PC-9 (cell line): Measurements from ENCODE around the gene CSNK2A2. TPM values are rescaled to one million over a fixed set of nuclear protein-coding genes. Genes with fewer than 3 reads are reported as not detected.

Source experiments
- BruUV-seq: library from RNA; stranded (reverse); fragments of 400-500 nt; replicated peaks from 2 replicates; lab custom pipeline; 2021; lab: Mats Ljungman, UMichigan
- CTCF ChIA-PET: fragments of 300-600 bp; sonication (Branson Sonifier 250); formaldehyde crosslinking; loops from one replicate; lab custom pipeline; 2022; ENCODE audit warnings: antibody characterized with exemption; lab: Charles Lee
- POLR2A ChIA-PET: fragments of 300-600 bp; sonication (Branson Sonifier 250); formaldehyde crosslinking; loops from one replicate; lab custom pipeline; 2022; ENCODE audit warnings: antibody characterized with exemption; ENCODE audit not compliant: unreplicated experiment; lab: Charles Lee
- DNase-seq, 2 experiments: peaks; one replicate each; pipeline versions ENCODE4 v3.0.0 to v3.0.0-alpha.2; 2015 to 2022; ENCODE audit warnings: mixed read lengths in 1 of 2
- H2AFZ ChIP-seq: fragments of 200-600 bp; sonication (generic); 2 replicates; pipeline ENCODE4 v1.8.1; 2017; ENCODE audit warnings: antibody characterized with exemption
- H3F3A ChIP-seq: fragments of 200-600 bp; sonication (generic); 2 replicates; pipeline ENCODE4 v1.8.1; 2017; ENCODE audit warnings: antibody characterized with exemption, mild to moderate bottlenecking, low read depth; ENCODE audit not compliant: insufficient read depth
- H3K27ac ChIP-seq: fragments of 200-600 bp; sonication (generic); 2 replicates; pipeline ENCODE4 v1.6.1; 2016; ENCODE audit warnings: mixed run types
- H3K27me3 ChIP-seq: fragments of 200-600 bp; sonication (generic); 2 replicates; pipeline ENCODE4 v1.6.1; 2016; ENCODE audit warnings: low read depth, mixed run types; ENCODE audit not compliant: insufficient read depth
- H3K36me3 ChIP-seq: fragments of 200-600 bp; sonication (generic); 2 replicates; pipeline ENCODE4 v1.6.1; 2016; ENCODE audit warnings: low read depth, mixed run types
- H3K4me1 ChIP-seq: fragments of 200-600 bp; sonication (generic); replicated peaks from 2 replicates; pipeline ENCODE4 v1.6.1; 2016; ENCODE audit warnings: mixed run types; ENCODE audit not compliant: insufficient read depth
- H3K4me2 ChIP-seq: fragments of 200-600 bp; sonication (generic); 2 replicates; pipeline ENCODE4 v1.6.1; 2017; ENCODE audit warnings: mixed run types
- H3K4me3 ChIP-seq: fragments of 200-600 bp; sonication (generic); 2 replicates; pipeline ENCODE4 v1.6.1; 2016; ENCODE audit warnings: mixed run types
- H3K79me2 ChIP-seq: fragments of 200-600 bp; sonication (generic); 2 replicates; pipeline ENCODE4 v1.6.1; 2017; ENCODE audit warnings: low read depth, mixed run types
- H3K9me2 ChIP-seq: fragments of 200-600 bp; sonication (generic); 2 replicates; pipeline ENCODE4 v1.8.1; 2017; ENCODE audit warnings: mild to moderate bottlenecking; ENCODE audit not compliant: insufficient read depth
- H3K9me3 ChIP-seq: fragments of 200-600 bp; sonication (generic); 2 replicates; pipeline ENCODE4 v1.8.1; 2016; ENCODE audit warnings: low read depth; ENCODE audit not compliant: insufficient read depth
- H4K20me1 ChIP-seq: fragments of 200-600 bp; sonication (generic); 2 replicates; pipeline ENCODE4 v1.8.1; 2017; ENCODE audit not compliant: insufficient read depth
- EZH2 ChIP-seq: fragments of 200-600 bp; sonication (generic); IDR thresholded peaks from 2 replicates; pipeline ENCODE4 v1.8.0; 2017; ENCODE audit warnings: antibody characterized with exemption, low read depth
- intact Hi-C: fragments of 100-400 bp; cut with micrococcal nuclease; formaldehyde crosslinking; loops from one replicate; pipeline ENCODE4 v1.10.0; 2022; ENCODE audit not compliant: unreplicated experiment
- total RNA-seq: library from RNA; stranded (reverse); gene quantifications from 2 replicates; pipeline ENCODE4 v1.2.3, GENCODE V29; 2021
- TF ChIP-seq, protein P1 (sequence below): fragments of 200-600 bp; sonication (generic); conservative IDR thresholded peaks from 2 replicates; pipeline ENCODE4 v1.6.1; 2017; ENCODE audit warnings: mixed run types, antibody characterized with exemption, mild to moderate bottlenecking, moderate library complexity

The CSNK2A2 gene
- total RNA-seq, 1 experiment from 2014 or later: 100 TPM

DNA sequence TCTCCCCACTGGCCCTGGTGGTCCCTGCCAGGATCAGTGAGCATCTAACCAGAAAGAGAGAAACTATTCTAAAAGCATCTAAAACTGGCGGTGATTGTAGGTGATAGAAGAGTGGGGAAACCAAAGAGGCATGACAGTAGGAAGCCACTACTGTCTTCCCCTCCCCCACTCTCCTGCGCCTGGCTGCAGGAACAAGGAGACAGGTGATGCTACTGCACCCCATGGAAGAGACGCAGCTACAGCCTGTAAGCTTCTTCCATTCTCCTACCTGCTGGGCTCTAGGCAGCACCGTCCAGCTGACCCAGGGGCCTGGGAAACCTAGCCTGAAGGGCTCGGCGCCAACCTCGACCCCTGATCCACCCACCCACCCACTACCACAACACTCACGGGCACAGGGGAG, 32.4 kb upstream of the CSNK2A2 start:
- Histone ChIP-seq H4K20me1 (no peaks in the 10 kb centered on the region), H3K27ac (no peak overlapping the region), H3K4me1 (no peaks in the 10 kb centered on the region), H3F3A (no peaks in the 10 kb centered on the region), H3K27me3 (no peaks in the 10 kb centered on the region), H3K79me2 (no peaks in the 10 kb centered on the region), H3K4me3 (no peak overlapping the region), H3K9me3 (no peaks in the 10 kb centered on the region), H3K4me2 (no peak overlapping the region), H3K36me3 (no peaks in the 10 kb centered on the region), H2AFZ (no peak overlapping the region), H3K9me2 (no peaks in the 10 kb centered on the region)
- intact Hi-C loops: no loop called here
- TF ChIP-seq EZH2: no peak
- TF ChIP-seq, protein P1, sequence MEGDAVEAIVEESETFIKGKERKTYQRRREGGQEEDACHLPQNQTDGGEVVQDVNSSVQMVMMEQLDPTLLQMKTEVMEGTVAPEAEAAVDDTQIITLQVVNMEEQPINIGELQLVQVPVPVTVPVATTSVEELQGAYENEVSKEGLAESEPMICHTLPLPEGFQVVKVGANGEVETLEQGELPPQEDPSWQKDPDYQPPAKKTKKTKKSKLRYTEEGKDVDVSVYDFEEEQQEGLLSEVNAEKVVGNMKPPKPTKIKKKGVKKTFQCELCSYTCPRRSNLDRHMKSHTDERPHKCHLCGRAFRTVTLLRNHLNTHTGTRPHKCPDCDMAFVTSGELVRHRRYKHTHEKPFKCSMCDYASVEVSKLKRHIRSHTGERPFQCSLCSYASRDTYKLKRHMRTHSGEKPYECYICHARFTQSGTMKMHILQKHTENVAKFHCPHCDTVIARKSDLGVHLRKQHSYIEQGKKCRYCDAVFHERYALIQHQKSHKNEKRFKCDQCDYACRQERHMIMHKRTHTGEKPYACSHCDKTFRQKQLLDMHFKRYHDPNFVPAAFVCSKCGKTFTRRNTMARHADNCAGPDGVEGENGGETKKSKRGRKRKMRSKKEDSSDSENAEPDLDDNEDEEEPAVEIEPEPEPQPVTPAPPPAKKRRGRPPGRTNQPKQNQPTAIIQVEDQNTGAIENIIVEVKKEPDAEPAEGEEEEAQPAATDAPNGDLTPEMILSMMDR: no peak
- CTCF ChIA-PET: no interaction called here
- POLR2A ChIA-PET: no interaction called here
- no TSS peak for BruUV-seq
- DNase-seq: no peak

DNA sequence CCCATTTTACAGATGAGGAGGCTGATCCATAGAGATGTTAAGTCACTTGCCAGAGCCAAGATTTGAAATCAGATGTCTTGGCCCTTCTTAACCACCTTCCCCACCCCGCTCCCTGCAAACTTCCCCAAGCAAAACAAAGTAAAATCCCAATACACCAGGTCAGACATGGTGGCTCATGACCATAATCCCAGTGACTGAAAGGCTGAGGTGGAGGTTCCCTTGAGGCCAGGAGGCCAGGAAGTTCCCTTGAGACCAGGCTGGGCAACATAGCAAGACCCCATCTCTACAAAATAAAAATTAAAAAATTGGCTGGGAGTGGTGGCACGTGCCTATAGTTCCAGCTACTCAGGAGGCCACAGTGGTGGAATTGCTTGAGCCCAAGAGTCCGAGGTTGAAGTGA, 28.9 kb upstream of the CSNK2A2 start:
- intact Hi-C loops: no loop called here
- Histone ChIP-seq H3K27me3 (no peaks in the 10 kb centered on the region), H3K9me3 (no peaks in the 10 kb centered on the region), H4K20me1 (no peaks in the 10 kb centered on the region), H3K4me1 (peaks cover 20% of the 10 kb centered on the region), H3K79me2 (no peaks in the 10 kb centered on the region), H3K27ac (no peak overlapping the region), H3K4me2 (no peak overlapping the region), H3F3A (peaks cover 12% of the 10 kb centered on the region; the same call in 1 of the 2 replicates), H2AFZ (no peak overlapping the region), H3K9me2 (no peaks in the 10 kb centered on the region), H3K36me3 (no peaks in the 10 kb centered on the region), H3K4me3 (no peak overlapping the region)
- ChIA-PET CTCF (no interaction called here), POLR2A (interaction anchor here (0.6 kb wide), 1 partner anchor 12 kb away, joined by 11 read pairs; no protein-coding TSS in a partner anchor)
- no TSS peak for BruUV-seq
- DNase-seq: no peak
- TF ChIP-seq, protein P1: no peak
- no peak for TF ChIP-seq EZH2

DNA sequence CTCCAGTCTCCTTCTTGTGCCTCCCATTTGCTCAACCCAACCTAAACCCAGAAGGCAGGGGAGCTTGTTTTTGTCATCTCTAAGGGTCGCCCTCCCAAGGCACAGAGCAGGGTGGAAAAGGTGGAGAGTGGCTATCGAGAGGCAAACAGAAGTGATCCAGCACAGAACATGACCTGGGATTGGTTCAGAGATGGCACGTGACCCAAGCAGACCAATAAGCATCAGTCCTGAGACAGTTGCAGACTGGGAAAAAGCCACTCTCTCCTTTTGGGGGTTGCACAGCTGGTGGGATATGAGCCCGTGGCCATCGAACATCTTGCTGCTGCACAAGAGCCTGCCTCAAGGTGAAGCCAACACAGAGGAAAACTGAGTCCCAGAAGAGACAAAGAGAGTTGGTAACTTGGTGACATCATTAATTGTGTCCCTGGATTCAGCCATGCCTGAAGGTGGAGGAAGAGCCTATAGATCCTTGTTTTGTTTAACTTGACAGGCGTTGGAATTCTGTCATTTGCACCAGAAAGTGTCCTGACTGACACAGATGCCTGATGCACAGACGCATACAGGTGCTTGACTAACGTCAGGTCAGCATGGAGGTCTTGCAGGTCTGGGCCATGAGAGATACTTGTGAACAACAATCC, 28.2 kb upstream of the CSNK2A2 start:
- BruUV-seq: no TSS peak
- Histone ChIP-seq H3K4me1 (peaks cover 25% of the 10 kb centered on the region), H3K9me2 (no peaks in the 10 kb centered on the region), H3K9me3 (no peaks in the 10 kb centered on the region), H3K27me3 (no peaks in the 10 kb centered on the region), H2AFZ (no peak overlapping the region), H3K79me2 (no peaks in the 10 kb centered on the region), H3K36me3 (no peaks in the 10 kb centered on the region), H3K4me2 (no peak overlapping the region), H4K20me1 (no peaks in the 10 kb centered on the region), H3K4me3 (no peak overlapping the region), H3K27ac (no peak overlapping the region), H3F3A (peaks cover 12% of the 10 kb centered on the region; the same call in 1 of the 2 replicates)
- no peak for DNase-seq
- intact Hi-C loops: no loop called here
- ChIA-PET CTCF (no interaction called here), POLR2A (interaction anchor here (0.6 kb wide), 1 partner anchor 13 kb away, joined by 11 read pairs; no protein-coding TSS in a partner anchor)
- no peak for TF ChIP-seq EZH2
- TF ChIP-seq, protein P1: no peak
